Testis (tissue), 2 donors: ENCODE results near the gene TERT.

Experiments
- POLR2A ChIP-seq: fragments of 450-650 bp; IDR thresholded peaks from one replicate; pipeline ENCODE4 v1.6.1; 2017; ENCODE audit warnings: antibody characterized with exemption, mild to moderate bottlenecking, moderate library complexity
- TF ChIP-seq, protein P1 (sequence below), 3 experiments: fragments of 450-650 bp in 2 of 3; fragments of 200-600 bp in 1 of 3; sonication (generic) in 1 of 3; IDR thresholded peaks; one replicate each; pipeline ENCODE4 v1.5.1; 2016 to 2019; ENCODE audit warnings: antibody characterized with exemption in 3 of 3, mild to moderate bottlenecking in 2 of 3, moderate library complexity in 1 of 3

DNA sequence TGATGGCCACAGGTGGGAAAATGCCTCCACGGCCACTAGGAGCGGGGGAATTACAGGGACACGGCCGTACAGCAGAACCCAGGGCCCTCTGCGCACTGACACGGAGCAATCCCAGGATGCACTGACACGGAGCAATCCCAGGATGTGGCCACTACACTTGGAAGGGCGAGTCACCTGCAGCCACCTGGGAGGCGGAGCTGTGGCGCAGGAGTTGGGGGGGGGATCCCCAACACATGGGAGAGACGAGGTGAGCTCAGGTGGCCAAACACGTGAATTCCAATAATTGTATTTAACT is 43.3 kb upstream of the TERT start:
- TF ChIP-seq, protein P1, sequence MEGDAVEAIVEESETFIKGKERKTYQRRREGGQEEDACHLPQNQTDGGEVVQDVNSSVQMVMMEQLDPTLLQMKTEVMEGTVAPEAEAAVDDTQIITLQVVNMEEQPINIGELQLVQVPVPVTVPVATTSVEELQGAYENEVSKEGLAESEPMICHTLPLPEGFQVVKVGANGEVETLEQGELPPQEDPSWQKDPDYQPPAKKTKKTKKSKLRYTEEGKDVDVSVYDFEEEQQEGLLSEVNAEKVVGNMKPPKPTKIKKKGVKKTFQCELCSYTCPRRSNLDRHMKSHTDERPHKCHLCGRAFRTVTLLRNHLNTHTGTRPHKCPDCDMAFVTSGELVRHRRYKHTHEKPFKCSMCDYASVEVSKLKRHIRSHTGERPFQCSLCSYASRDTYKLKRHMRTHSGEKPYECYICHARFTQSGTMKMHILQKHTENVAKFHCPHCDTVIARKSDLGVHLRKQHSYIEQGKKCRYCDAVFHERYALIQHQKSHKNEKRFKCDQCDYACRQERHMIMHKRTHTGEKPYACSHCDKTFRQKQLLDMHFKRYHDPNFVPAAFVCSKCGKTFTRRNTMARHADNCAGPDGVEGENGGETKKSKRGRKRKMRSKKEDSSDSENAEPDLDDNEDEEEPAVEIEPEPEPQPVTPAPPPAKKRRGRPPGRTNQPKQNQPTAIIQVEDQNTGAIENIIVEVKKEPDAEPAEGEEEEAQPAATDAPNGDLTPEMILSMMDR (IDR thresholded peaks at IDR 0.05): no peak
- no peak for TF ChIP-seq POLR2A
